ENCODE data around the gene METTL23.
"Not testable (repeated sequence)": the region's sequence is repeated elsewhere in the genome, so short reads cannot be mapped to it uniquely, and the experiment has no call there.

The METTL23 gene

GRCh38 chr17:76735006-76735405 is 8.4 kb downstream of the METTL23 start:
- no peak for DNase-seq (ENCODE audit: low read depth in 2 of 2)

- no peak for DNase-seq (ENCODE audit: low read depth in 2 of 2)
Observed at GRCh38 chr17:76735586-76736348, 9.1 kb downstream of the METTL23 start.

- DNase-seq (ENCODE audit: low read depth in 2 of 2): no peak
Observed at GRCh38 chr17:76736349-76737081, 9.9 kb downstream of the METTL23 start.

- peak; percentile 99 for DNase-seq (ENCODE audit: low read depth in 2 of 2)
Observed at GRCh38 chr17:76737082-76737675, 10.5 kb downstream of the METTL23 start, which contains the start of gene SRSF2. Gene SRSF2 (minus strand): TSS chr17:76737331. CDS start chr17:76737160, 171 bp downstream.

DNA sequence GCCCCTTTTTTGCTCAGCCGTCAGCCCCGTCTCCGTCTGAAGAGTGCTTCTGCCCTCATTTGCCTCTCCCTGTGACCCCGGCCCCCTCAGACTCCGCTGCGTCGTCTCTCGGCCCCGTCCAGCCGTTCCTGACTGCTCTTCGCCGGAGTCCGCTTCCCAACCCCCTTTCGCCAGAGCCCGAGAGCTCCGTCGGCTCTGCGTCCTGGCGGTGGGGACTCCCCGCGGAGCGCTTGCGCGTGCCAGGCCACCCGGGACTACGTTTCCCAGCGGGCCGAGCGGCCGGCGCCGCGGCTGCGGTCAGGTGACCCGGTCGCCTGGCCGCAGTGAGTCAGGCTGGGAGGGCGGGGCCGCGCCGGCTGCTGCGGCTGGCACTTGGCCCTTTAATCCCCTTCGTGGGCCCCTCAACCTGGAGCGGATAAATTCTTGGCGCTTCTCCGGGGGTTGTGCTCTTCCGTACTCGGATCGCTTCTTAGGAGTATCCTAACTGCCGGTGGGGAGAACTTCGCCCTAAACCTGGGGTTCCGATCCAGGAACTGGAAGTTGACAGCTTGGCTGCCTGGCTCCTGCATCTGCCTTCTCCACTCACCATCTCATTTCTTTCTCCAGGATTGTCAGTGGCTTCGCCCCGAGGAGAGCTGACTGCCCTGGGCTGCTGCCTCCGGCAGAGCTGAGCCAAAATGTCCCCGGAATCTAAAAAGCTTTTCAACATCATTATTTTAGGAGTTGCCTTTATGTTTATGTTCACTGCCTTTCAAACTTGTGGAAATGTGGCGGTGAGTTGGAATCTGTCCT is 11.2 kb downstream of the METTL23 start, which contains the start of gene MFSD11:
Gene MFSD11, plus strand, starts transcription at position 444 of the 792 bp plus-strand sequence. Its CDS starts 234 bp downstream, at position 678.
- peak; percentile 88 to 90 for DNase-seq (ENCODE audit: low read depth in 2 of 2)

GRCh38 chr17:76738468-76738850 is 11.8 kb downstream of the METTL23 start:
- no peak for DNase-seq (ENCODE audit: low read depth in 2 of 2)

DNA sequence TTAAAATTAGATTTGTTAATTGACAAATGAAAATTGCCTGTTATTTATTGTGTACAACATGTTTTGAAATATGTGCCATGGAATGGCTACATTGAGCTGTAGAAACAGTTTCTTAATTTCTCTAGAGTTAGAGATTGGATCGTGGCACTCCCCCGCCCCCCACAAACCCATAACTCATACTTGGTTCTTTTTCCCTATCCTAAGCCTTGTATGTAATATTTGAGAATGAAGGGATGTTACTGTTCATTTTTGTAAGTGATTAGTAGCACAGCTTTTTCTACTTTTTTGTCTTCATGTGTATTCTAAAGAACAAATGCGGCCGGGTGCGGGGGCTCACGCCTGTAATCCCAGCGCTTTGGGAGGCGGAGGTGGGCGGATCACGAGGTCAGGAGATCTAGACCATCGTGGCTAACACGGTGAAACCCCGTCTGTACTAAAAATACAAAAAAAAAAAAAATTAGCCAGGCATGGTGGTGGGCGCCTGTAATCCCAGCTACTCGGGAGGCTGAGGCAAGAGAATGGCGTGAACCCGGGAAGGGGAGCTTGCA is 13.0 kb downstream of the METTL23 start:
- not testable (repeated sequence) for DNase-seq (ENCODE audit: low read depth in 2 of 2)

GRCh38 chr17:76740329-76741118 is 13.9 kb downstream of the METTL23 start:
- no peak for DNase-seq (ENCODE audit: low read depth in 2 of 2)

- DNase-seq (ENCODE audit: low read depth in 2 of 2): no peak
Observed at GRCh38 chr17:76742958-76743357, 16.3 kb downstream of the METTL23 start.

DNA sequence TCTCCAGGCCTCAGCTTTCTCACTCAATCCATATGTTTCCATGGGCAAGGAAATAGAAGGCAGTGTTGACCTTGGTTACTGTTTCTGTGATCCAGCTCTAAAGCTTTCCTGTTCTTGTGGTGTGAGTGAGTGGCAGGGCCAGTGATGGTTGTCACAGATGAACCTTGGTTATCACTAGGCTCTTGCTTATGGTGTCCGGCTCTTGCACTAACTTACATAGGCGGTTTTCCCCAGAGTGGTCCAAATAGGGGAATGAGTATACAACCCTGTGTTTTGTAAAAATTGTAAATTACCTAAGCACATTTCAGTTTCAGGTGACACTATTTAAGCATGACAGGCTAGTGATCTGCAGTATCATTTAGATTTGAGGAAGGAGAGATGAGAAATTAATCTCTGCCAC is 18.1 kb downstream of the METTL23 start:
- DNase-seq (ENCODE audit: low read depth in 2 of 2): no peak

- DNase-seq (ENCODE audit: low read depth in 2 of 2): not testable (repeated sequence)
Observed at GRCh38 chr17:76745785-76746184, 19.1 kb downstream of the METTL23 start.

- no peak for DNase-seq (ENCODE audit: low read depth in 2 of 2)
Observed at GRCh38 chr17:76747716-76748363, 21.2 kb downstream of the METTL23 start.

GRCh38 chr17:76748657-76749056 is 22.0 kb downstream of the METTL23 start:
- DNase-seq (ENCODE audit: low read depth in 2 of 2): no peak

DNA sequence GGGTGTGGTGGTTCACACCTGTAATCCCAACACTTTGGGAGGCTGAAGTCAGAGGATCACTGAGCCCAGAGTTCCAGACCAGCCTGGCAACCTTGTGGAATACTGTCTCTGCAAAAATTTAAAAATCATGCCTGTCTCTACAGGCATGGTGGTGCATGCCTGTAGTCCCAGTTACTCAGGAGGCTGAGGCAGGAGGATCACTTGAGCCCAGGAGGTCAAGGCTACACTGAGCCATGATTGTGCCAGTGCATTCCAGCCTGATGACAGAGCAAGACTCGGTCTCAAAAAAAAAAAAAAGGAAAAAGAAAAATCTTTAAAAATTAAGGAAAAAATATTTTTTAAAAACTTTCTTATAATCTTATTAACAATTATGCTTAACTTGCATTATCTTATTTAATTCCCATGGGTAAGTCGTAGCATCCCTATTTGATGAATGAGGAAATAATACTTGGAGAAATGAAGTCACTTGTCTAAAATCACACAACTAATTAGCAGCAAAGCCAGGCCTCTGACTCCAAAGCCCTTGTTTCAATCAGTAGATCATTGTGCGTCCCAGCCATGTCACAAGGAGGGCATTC is 24.9 kb downstream of the METTL23 start:
- DNase-seq (ENCODE audit: low read depth in 2 of 2): no peak

- DNase-seq (ENCODE audit: low read depth in 2 of 2): no peak
Observed at GRCh38 chr17:76752006-76752405, 25.4 kb downstream of the METTL23 start.

- DNase-seq (ENCODE audit: low read depth in 2 of 2): no peak
Observed at GRCh38 chr17:76753061-76753961, 26.7 kb downstream of the METTL23 start.

GRCh38 chr17:76755285-76755684 is 28.6 kb downstream of the METTL23 start:
- DNase-seq (ENCODE audit: low read depth in 2 of 2): no peak

- no peak for DNase-seq (ENCODE audit: low read depth in 2 of 2)
Observed at GRCh38 chr17:76757256-76757655, 30.6 kb downstream of the METTL23 start.

GRCh38 chr17:76758570-76758969 is 31.9 kb downstream of the METTL23 start:
- no peak for DNase-seq (ENCODE audit: low read depth in 2 of 2)

Measured in fibroblast of skin of left quadriceps (primary cell).